MCF 10A (cell line): Measurements from ENCODE around the gene GRM7. TPM values are rescaled to one million over a fixed set of nuclear protein-coding genes. Genes with fewer than 3 reads are reported as not detected.

ENCODE experiments used
- BruUV-seq: library from RNA; stranded (reverse); fragments of 400-500 nt; replicated peaks from 2 replicates; lab custom pipeline; 2021; lab: Mats Ljungman, UMichigan
- CTCF ChIA-PET: fragments of 300-600 bp; sonication (Branson Sonifier 250); formaldehyde crosslinking; extraction: SDS; loops from one replicate; lab custom pipeline; 2021; ENCODE audit warnings: antibody characterized with exemption, inconsistent platforms; lab: Yijun Ruan, JAX
- POLR2A ChIA-PET: fragments of 300-600, 350-650 bp; sonication (Branson Sonifier 250); formaldehyde crosslinking; extraction: SDS; loops from one replicate; lab custom pipeline; 2020; ENCODE audit warnings: antibody characterized with exemption, inconsistent platforms; lab: Yijun Ruan, JAX
- DNase-seq: peaks from one replicate; pipeline ENCODE4 v3.0.0-alpha.2; 2018; ENCODE audit not compliant: unreplicated experiment
- H3K27ac Mint-ChIP-seq: one replicate; pipeline ENCODE4 v1.8.0; 2022; ENCODE audit warnings: mild to moderate bottlenecking, low read depth, mixed read lengths; ENCODE audit not compliant: unreplicated experiment
- H3K27me3 Mint-ChIP-seq: one replicate; pipeline ENCODE4 v1.8.0; 2022; ENCODE audit warnings: mixed read lengths; ENCODE audit not compliant: insufficient read depth, unreplicated experiment
- H3K36me3 Mint-ChIP-seq: one replicate; pipeline ENCODE4 v1.8.0; 2022; ENCODE audit warnings: mild to moderate bottlenecking, moderate library complexity, mixed read lengths; ENCODE audit not compliant: insufficient read depth, unreplicated experiment
- H3K4me1 Mint-ChIP-seq: one replicate; pipeline ENCODE4 v1.8.0; 2022; ENCODE audit warnings: mixed read lengths; ENCODE audit not compliant: insufficient read depth, unreplicated experiment
- H3K4me3 Mint-ChIP-seq: one replicate; pipeline ENCODE4 v1.8.0; 2022; ENCODE audit warnings: mild to moderate bottlenecking, moderate library complexity, mixed read lengths; ENCODE audit not compliant: unreplicated experiment
- H3K9me3 Mint-ChIP-seq: one replicate; pipeline ENCODE4 v1.8.0; 2022; ENCODE audit warnings: mixed read lengths; ENCODE audit not compliant: unreplicated experiment
- intact Hi-C: fragments of 100-400 bp; cut with micrococcal nuclease; formaldehyde crosslinking; loops from 2 replicates; pipeline ENCODE4 v1.14.1; 2022
- total RNA-seq: library from RNA; stranded (reverse); gene quantifications from 2 replicates; pipeline ENCODE4 v1.2.3, GENCODE V29; 2022
- TF ChIP-seq, protein P1 (sequence below): fragments of 200-600 bp; IDR thresholded peaks from one replicate; pipeline ENCODE4 v1.8.0; 2022; ENCODE audit warnings: antibody characterized with exemption, mild to moderate bottlenecking; ENCODE audit not compliant: unreplicated experiment

The GRM7 gene
- total RNA-seq, 1 experiment from 2014 or later = not detected

DNA sequence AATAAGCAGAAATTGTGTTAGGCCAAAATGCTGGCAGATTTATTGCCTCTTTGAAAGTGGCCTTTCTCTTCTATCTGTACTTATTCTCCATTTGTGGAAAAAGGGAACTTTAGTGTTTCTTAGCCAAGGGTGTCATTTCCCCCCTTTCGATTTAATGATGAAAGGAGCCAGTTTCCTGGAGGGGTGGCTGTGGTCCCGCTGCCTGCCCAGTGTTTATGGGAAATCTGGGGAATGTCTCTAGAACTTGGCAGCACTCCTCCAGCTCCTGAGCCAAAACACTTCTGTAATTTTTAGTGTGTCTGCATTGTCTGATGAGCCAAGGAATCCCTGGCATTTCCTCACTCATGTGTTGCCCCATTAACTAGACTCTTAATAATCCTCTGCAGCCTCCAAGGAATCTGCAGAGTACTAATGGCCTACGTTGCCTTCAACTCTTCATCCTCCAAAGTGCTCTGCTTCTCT, 448.8 kb downstream of the GRM7 start:
- no peak overlapping the region for H3K4me3 Mint-ChIP-seq
- peaks cover 32% of the 10 kb centered on the region for H3K4me1 Mint-ChIP-seq
- intact Hi-C loops = no loop called here
- TF ChIP-seq, protein P1, sequence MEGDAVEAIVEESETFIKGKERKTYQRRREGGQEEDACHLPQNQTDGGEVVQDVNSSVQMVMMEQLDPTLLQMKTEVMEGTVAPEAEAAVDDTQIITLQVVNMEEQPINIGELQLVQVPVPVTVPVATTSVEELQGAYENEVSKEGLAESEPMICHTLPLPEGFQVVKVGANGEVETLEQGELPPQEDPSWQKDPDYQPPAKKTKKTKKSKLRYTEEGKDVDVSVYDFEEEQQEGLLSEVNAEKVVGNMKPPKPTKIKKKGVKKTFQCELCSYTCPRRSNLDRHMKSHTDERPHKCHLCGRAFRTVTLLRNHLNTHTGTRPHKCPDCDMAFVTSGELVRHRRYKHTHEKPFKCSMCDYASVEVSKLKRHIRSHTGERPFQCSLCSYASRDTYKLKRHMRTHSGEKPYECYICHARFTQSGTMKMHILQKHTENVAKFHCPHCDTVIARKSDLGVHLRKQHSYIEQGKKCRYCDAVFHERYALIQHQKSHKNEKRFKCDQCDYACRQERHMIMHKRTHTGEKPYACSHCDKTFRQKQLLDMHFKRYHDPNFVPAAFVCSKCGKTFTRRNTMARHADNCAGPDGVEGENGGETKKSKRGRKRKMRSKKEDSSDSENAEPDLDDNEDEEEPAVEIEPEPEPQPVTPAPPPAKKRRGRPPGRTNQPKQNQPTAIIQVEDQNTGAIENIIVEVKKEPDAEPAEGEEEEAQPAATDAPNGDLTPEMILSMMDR = no peak
- peaks cover 4% of the 10 kb centered on the region for H3K36me3 Mint-ChIP-seq
- POLR2A ChIA-PET = interaction anchor here (0.5 kb wide), 1 partner anchor 680 kb away, joined by 3 read pairs; no protein-coding TSS in a partner anchor
- DNase-seq = peak; percentile 73
- peaks cover 4% of the 10 kb centered on the region for H3K9me3 Mint-ChIP-seq
- CTCF ChIA-PET = interaction anchor here (0.9 kb wide), 1 partner anchor 930 kb away, joined by 3 read pairs; no protein-coding TSS in a partner anchor
- BruUV-seq = no TSS peak
- H3K27ac Mint-ChIP-seq = no peak overlapping the region
- no peaks in the 10 kb centered on the region for H3K27me3 Mint-ChIP-seq

DNA sequence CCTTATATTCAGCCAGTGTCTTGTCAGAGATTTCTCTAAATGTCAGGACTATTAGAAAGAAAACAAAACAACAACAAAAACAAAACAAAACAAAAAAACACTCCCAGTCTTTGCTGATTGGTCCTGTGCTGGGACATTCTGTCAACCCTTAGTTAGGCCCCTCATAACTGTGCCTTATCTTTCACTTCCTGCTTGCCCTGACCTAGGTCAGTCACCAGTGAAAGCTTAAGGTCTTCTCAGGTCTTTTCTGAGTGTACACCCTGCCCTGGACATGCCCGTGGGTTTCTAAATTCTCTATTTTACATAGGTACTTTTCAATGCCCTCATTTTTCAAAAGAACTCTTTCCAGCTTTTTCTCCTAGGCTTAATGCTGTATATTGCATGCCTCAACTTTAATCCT, 454.1 kb downstream of the GRM7 start:
- Mint-ChIP-seq H3K27ac (no peak overlapping the region), H3K36me3 (no peaks in the 10 kb centered on the region), H3K4me1 (peaks cover 8% of the 10 kb centered on the region), H3K4me3 (no peak overlapping the region), H3K27me3 (no peaks in the 10 kb centered on the region), H3K9me3 (no peaks in the 10 kb centered on the region)
- no peak for DNase-seq
- BruUV-seq = no TSS peak
- POLR2A ChIA-PET = no interaction called here
- CTCF ChIA-PET = interaction anchor here (0.6 kb wide), 1 partner anchor 83 kb away, joined by 4 read pairs; no protein-coding TSS in a partner anchor
- intact Hi-C loops = no loop called here
- TF ChIP-seq, protein P1 = no peak

DNA sequence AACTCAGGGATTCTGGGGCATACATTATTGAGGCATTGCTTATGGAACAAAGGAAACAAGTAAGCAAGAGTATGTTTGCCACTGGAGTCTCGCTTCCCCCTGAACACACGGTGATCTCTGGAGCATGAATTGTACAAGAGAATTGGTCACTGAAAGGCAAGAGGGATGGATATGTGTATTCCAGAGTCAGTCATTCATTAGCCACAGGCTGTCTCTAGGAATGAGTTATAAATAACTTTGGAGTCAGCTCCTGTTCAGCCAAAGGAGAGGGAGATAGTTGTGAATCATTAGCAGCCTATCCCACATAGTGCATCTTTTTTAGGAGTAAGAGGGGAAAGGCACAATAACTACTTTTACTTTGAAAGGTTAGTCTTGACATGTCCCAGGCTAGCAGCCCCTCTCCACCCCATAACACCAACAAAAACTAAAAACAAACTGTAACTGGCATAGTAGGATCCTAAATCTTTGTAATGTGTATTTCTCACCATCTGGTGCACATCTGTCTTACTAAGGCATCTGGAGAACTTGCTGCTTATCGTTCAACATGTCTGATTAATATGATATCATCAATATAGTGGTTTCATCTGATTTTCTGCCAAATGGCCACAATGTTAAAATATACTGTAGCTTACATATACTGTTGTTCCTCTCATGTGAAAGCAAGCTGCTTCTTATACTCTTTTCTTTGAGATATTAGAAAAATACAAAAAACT, 462.2 kb downstream of the GRM7 start:
- H3K36me3 Mint-ChIP-seq = no peaks in the 10 kb centered on the region

DNA sequence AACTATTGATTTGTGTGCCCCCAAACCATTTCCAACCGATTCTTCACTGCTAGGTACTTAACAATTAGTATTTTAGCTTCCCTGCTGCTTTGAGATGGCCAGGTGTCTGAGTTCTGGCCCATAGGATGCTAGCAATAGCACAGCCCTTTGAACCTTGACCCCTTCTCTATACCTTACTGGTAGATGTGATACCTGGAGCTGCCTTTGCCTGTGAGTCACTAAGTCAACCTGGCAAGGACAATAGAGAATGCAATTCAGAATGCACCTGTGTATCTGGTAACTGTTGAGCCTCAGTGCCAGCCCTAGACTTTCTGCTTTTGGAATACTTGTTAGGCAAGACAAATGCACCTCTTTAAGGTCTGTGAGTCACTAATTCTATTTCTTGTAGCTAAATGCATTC, 467.4 kb downstream of the GRM7 start:
- POLR2A ChIA-PET = no interaction called here
- BruUV-seq = no TSS peak
- no peaks in the 10 kb centered on the region for H3K4me1 Mint-ChIP-seq
- peaks cover under 1% of the 10 kb centered on the region for H3K9me3 Mint-ChIP-seq
- TF ChIP-seq, protein P1 = no peak
- no peak overlapping the region for H3K4me3 Mint-ChIP-seq
- intact Hi-C loops = no loop called here
- H3K27me3 Mint-ChIP-seq = no peaks in the 10 kb centered on the region
- H3K27ac Mint-ChIP-seq = no peak overlapping the region
- CTCF ChIA-PET = interaction anchor here (0.6 kb wide), 1 partner anchor 973 kb away, joined by 3 read pairs; no protein-coding TSS in a partner anchor
- H3K36me3 Mint-ChIP-seq = no peaks in the 10 kb centered on the region
- peak; percentile 11 for DNase-seq

More for the DNA sequence above, 462.2 kb downstream of the GRM7 start:
- TF ChIP-seq, protein P1 = no peak
- no peaks in the 10 kb centered on the region for H3K9me3 Mint-ChIP-seq
- H3K27me3 Mint-ChIP-seq = no peaks in the 10 kb centered on the region
- ChIA-PET POLR2A (no interaction called here), CTCF (interaction anchor here (1.4 kb wide), 1 partner anchor 38 kb away, joined by 3 read pairs; no protein-coding TSS in a partner anchor)
- H3K4me1 Mint-ChIP-seq = no peaks in the 10 kb centered on the region
- no TSS peak for BruUV-seq
- intact Hi-C loops = no loop called here
- no peak overlapping the region for H3K4me3 Mint-ChIP-seq
- H3K27ac Mint-ChIP-seq = no peak overlapping the region
- no peak for DNase-seq
